NCI-H1092 treated with DMSO at 0.1 percent for 48 hours (cell line): ENCODE results near the gene NKD1.

Experiments
- DNase-seq: peaks from one replicate; lab custom pipeline; 2025; lab: John Stamatoyannopoulos, UW

NKD1 gene

GRCh38 chr16:50599494-50599893 lies 51.3 kb downstream of the NKD1 start:
- no peak for DNase-seq

DNA sequence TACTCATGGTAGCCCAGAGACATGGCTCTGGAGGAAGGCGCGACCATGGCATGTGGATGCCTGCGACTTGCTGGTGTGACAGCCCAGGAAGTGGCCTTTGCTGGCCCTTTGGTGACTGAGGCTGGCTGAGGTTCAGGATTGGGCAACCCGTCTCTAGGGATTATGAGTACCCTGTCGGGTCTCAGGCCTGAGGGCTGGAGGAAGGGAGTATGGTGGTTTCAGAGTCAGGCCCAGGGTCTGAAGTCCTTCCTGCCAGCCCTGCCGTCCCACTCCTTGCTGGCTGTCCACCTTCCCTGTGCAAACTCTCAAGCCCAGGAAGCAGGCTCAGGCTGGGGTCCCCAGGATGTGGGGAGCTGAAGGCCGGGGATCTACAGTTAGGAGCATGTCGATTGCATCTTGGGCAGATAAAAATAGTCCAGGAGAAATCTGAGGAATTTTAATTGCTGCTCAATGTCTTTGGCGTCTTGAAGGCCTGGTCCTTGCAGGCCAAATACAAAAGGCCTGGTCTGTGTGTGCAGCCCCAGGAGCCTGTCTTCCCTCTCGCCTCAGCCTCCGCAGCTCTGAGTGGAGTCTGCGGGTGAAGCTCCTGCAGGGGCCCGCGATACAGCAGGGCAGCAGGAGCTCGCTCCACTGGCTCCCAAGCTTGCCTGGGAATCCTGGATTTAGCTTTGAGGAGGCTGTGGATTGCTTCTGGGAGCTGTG lies 52.5 kb downstream of the NKD1 start:
- no peak for DNase-seq

- DNase-seq: no peak
These were observed 53.1 kb downstream of the NKD1 start for GRCh38 chr16:50601341-50601740.

- no peak for DNase-seq
These were observed 53.9 kb downstream of the NKD1 start for GRCh38 chr16:50602126-50602525.

DNA sequence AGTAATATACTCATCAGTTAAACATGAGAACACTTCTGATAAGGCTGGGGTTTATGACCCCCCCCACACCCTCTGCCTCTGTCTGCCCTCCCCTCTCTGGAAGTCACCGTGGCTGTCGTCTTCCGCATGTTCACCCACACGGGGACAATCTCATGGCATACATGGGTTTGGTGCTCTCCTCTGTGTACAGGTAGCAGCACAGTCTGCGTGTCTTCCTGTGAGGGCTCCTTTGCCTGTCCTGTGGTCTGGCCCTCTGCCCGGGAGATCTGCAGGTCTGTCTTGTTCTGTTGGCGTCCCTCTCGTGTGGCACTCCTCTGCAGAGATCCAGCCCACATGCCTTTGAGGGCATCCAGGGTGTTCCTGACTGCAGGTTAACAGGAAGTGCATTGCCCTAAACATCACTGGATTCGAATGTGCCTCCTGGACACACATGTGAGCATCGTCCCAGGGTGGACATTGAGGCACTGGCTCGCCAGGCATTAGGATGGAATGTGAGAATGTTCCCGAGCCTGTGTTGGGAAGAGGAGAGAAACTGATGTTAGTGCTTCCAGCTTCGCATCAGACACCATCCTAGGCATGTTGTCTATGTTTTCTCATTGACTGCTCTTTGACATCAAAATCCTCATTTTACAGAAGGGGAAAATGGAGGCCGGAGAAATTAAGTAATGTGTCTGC lies 54.5 kb downstream of the NKD1 start:
- no peak for DNase-seq

DNA sequence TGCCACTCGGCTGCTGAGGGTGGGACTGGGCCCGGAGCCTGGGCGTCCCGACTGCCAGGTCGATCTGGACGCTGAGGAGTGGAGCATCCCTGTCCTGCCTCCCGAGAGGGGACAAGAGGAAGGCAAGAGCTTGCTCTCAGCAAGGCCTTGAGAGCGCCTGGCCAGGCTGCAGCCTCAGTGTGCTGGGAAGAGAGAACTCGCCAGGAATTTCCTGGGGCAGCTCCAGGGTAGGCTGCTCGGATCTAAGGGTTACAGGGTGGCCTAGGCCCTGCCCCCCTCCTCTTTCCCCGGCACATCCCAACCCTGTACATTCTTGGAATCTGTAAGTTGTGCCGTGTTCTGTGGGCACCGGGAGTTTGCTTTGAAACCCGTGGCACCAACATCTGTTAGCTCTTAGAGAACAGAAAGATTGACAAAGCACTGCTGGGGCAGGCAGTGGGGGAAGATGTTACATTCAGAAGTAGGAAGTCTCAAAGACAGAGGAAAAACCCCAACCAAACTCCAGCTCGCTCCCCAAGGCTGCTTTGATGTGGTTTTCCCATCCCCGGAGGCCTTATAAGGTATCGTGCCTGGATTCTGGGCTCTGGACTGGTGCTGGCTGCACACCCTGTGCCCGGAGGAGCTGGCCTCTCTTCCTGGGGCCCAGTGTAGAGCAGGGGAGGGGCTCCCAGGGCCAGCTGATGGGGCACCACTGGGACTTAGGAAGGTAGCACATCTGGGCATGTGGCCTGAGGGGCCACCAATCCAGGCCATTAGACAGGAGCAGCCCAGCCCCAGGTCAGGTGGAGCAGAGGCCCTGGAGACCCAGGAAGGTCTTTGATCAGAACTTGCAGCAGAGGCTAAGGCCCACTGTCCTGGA lies 55.2 kb downstream of the NKD1 start:
- no peak for DNase-seq

- no peak for DNase-seq
These were observed 55.8 kb downstream of the NKD1 start for GRCh38 chr16:50604065-50604418.

- no peak for DNase-seq
These were observed 56.4 kb downstream of the NKD1 start for GRCh38 chr16:50604610-50605009.

GRCh38 chr16:50605733-50606430 lies 57.7 kb downstream of the NKD1 start:
- no peak for DNase-seq

- DNase-seq: no peak
These were observed 58.3 kb downstream of the NKD1 start for GRCh38 chr16:50606431-50607050.

DNA sequence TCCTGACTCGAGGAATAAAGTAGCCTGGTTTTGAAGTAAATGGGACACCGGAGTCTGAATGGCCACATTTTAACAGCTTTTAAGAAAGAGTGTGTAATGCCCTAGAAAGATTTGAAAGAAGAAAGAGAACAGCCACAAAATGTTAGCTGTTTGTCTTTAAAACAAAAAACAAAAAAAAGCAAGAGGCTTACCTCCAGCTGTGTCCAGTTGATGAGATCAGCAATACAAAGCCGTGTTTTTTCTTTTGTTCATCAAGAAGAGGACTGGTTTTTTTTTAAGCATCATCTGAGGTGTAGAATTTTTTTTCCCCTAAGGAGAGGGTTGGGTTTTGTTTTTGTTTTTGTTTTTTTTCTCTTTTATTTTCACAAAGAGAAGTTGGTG lies 58.8 kb downstream of the NKD1 start:
- no peak for DNase-seq

- DNase-seq: no peak
These were observed 59.3 kb downstream of the NKD1 start for GRCh38 chr16:50607447-50607846.

DNA sequence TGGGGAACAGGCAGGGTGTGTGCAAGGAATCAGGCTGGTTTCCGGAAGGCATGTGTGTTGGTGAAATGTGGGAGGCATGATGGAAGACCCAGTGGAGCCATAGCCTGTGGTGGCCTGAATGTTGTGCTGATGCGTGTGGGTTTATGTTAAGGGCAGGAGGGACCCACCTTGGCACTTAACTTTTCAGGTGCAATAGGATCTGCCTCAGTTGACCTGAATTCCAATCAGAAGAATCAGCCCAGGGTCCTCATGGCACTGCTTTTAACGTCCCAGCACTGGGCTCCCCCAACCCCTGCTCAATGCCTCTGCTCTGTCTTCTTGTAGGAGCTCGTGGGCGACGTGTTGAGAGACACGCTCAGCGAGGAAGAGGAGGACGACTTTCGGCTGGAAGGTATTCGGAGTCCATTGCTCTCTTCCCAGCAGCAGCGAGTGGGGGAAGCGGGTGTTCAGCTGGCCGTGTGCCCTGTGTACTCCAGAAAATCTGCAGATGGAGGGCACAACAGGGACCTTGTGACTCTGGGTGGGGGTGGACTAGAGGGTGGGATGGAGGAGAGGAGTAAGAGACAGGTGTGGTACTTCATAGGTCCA lies 59.9 kb downstream of the NKD1 start:
- no peak for DNase-seq

DNA sequence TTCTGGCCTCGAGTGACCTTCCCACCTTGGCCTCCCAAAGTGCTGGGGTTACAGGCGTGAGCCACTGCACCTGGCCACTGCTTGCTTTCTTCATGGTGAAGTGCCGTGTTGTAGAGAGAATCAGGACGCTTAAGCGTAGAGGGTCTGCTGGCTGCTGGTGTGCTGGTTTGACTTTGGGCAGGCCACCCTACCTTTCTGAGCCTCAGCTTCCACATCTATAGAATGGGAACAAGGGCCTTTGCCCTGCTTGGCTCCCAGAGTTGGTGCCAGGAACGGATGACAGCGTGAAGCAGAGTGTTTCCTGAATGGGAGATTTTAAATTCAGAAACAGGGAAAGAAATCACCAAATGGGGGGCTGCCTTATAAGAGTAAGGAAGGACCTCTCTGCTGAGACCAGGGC lies 60.9 kb downstream of the NKD1 start:
- DNase-seq: no peak

DNA sequence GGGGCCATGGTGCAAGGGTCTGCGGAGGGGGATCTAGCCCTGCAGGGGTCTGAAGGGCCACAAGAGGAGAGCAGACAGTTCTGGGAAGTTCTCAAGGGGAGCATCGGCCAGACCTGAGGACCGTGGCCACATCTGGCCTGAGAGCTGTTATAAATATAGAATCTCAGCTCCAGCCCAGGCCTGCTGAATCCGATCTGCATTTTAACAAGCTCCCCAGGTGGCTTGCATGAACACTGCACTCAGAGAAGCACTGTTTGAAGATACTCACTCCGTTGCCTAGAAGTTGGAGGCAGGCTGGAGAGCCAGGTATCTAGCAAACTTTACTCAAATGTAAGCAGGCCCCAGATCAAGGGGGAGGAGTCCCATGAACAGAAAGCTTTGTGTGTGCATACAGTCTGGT lies 61.3 kb downstream of the NKD1 start:
- DNase-seq: no peak

GRCh38 chr16:50610331-50611262 lies 62.4 kb downstream of the NKD1 start:
- DNase-seq: no peak

DNA sequence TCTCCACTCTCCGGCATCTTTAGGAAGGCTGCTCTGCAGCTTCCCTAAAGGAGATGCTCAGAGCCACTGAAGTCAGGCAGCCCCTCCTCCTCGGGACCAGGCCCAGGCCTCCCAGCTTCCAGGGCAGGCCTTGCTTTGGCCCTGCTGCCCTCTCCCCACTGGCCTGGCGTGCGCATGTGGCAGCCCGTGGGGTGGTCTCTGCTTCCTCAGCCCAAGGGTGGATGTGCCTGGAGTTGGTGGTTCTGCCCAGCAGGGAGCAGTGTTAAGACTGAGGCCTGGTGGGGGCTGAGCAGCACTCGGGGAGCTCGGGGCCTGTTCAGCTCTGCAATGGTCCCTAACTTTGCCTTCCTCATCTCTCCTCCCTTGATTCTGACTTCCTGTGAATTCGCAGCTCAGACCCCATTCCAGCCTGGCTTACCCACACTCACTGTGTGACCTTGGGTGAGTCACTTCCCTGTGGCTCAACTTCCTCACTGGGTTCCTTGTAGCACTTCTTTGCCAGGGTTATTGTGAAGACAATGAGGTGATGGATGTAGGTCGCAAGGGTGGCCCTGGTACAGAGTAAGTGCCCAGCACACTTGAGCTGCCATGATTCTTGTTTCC lies 63.2 kb downstream of the NKD1 start:
- DNase-seq: no peak

GRCh38 chr16:50611995-50612848 lies 64.0 kb downstream of the NKD1 start:
- no peak for DNase-seq

- no peak for DNase-seq
These were observed 64.6 kb downstream of the NKD1 start for GRCh38 chr16:50612849-50613198.
